K562 (cell line): ENCODE measurements around the gene XPNPEP1. TPM values are rescaled to one million over a fixed set of nuclear protein-coding genes. Genes with fewer than 3 reads are reported as not detected.

Source experiments
- ATAC-seq: fragments of 200-7000 bp; cut with Tn5 transposase; 3 replicates; pipeline ENCODE4 v1.9.1; 2020; ENCODE audit warnings: moderate library complexity
- BruUV-seq: library from RNA; stranded (reverse); fragments of 400-500 nt; replicated peaks from 2 replicates; lab custom pipeline; 2021; lab: Mats Ljungman, UMichigan
- CTCF ChIA-PET: fragments of 300-600 bp; formaldehyde crosslinking; extraction: SDS; loops from one replicate; lab custom pipeline; 2021; ENCODE audit warnings: low intra/inter-chr PET ratio; lab: Yijun Ruan, JAX
- POLR2A ChIA-PET: fragments of 300-600, 350-650 bp; sonication (Branson Sonifier 250); formaldehyde crosslinking; extraction: SDS; loops from one replicate; lab custom pipeline; 2021; ENCODE audit warnings: antibody characterized with exemption, inconsistent platforms; lab: Yijun Ruan, JAX
- DNase-seq, 4 experiments: peaks; one replicate each; pipeline versions ENCODE4 v3.0.0 to v3.0.0-alpha.2; 2011 to 2018; ENCODE audit warnings: low spot score in 3 of 4, mixed read lengths in 3 of 4; ENCODE audit errors: extremely low read depth in 1 of 4
- FAIRE-seq: peaks from 2 replicates; lab custom pipeline; 2011; peaks lifted over from hg19 to GRCh38; lab: Jason Lieb, UNC
- H2AFZ ChIP-seq: 2 replicates; pipeline ENCODE4 v1.6.0; 2011; ENCODE audit warnings: low read depth, low read length, control low read depth, inconsistent platforms
- H3K27ac ChIP-seq: fragments of 200-600 bp; 3 replicates; pipeline ENCODE4 v1.8.0; 2011; ENCODE audit warnings: low read depth, mild to moderate bottlenecking, control low read depth, inconsistent platforms, low read length, moderate library complexity, mixed read lengths; ENCODE audit errors: extremely low read depth
- H3K27me3 ChIP-seq, 2 experiments: fragments of 300-600 bp in 1 of 2; 2 replicates in 1 of 2; 3 replicates in 1 of 2; pipeline versions ENCODE4 v1.6.0 to v1.8.0; 2011; ENCODE audit warnings: inconsistent platforms in 2 of 2, low read length in 2 of 2, mild to moderate bottlenecking in 1 of 2, mixed read lengths in 1 of 2, moderate library complexity in 1 of 2; ENCODE audit not compliant: control insufficient read depth in 2 of 2, insufficient read depth in 2 of 2
- H3K36me3 ChIP-seq: fragments of 300-600 bp; 3 replicates; pipeline ENCODE4 v1.8.0; 2011; ENCODE audit warnings: mild to moderate bottlenecking, low read length, inconsistent platforms; ENCODE audit not compliant: control insufficient read depth, insufficient read depth
- H3K4me1 ChIP-seq, 2 experiments: fragments of 200-600 bp in 1 of 2; replicated peaks in 1 of 2; 2 replicates in 1 of 2; 3 replicates in 1 of 2; pipeline versions ENCODE4 v1.5.1 to v1.8.0; 2011; ENCODE audit warnings: inconsistent platforms in 2 of 2, low read length in 2 of 2, mild to moderate bottlenecking in 1 of 2, mixed read lengths in 1 of 2, moderate library complexity in 1 of 2; ENCODE audit not compliant: control insufficient read depth in 2 of 2, insufficient read depth in 2 of 2
- H3K4me2 ChIP-seq: 2 replicates; pipeline ENCODE4 v1.6.1; 2011; ENCODE audit warnings: low read length, control low read depth, inconsistent platforms, mixed read lengths; ENCODE audit not compliant: insufficient read depth
- H3K4me3 ChIP-seq: fragments of 200-600 bp; sonication (generic), shearing (Covaris generic); 2 replicates; pipeline ENCODE4 v1.5.1; 2016; ENCODE audit warnings: control low read depth, inconsistent platforms
- H3K79me2 ChIP-seq: fragments of 200-600 bp; 3 replicates; pipeline ENCODE4 v1.8.0; 2011; ENCODE audit warnings: low read length, inconsistent platforms; ENCODE audit not compliant: control insufficient read depth, insufficient read depth
- H3K9ac ChIP-seq, 2 experiments: 2 replicates each; pipeline versions ENCODE4 v1.6.0 to v1.6.1; 2011; ENCODE audit warnings: low read depth in 2 of 2, low read length in 2 of 2, control low read depth in 1 of 2, inconsistent platforms in 1 of 2, mild to moderate bottlenecking in 1 of 2, mixed read lengths in 1 of 2; ENCODE audit not compliant: insufficient read depth in 1 of 2
- H3K9me1 ChIP-seq: one replicate; pipeline ENCODE4 v1.6.0; 2011; ENCODE audit warnings: inconsistent platforms, mild to moderate bottlenecking, low read length, moderate library complexity; ENCODE audit not compliant: control insufficient read depth, insufficient read depth
- H3K9me3 ChIP-seq: replicated peaks from 2 replicates; pipeline ENCODE4 v1.5.1; 2011; ENCODE audit warnings: low read depth, low read length, inconsistent platforms; ENCODE audit not compliant: control insufficient read depth, insufficient read depth
- H4K20me1 ChIP-seq: replicated peaks from 2 replicates; pipeline ENCODE4 v1.6.1; 2011; ENCODE audit warnings: low read length, inconsistent platforms, mixed read lengths; ENCODE audit not compliant: control insufficient read depth, insufficient read depth
- ARNT ChIP-seq, 2 experiments: fragments of 450-650 bp; IDR thresholded peaks; 2 replicates each; pipeline ENCODE4 v1.6.1; 2016; ENCODE audit warnings: mild to moderate bottlenecking in 1 of 2
- CHD4 ChIP-seq: fragments of 200-600 bp; sonication (generic); IDR thresholded peaks from 3 replicates; pipeline ENCODE4 v1.6.1; 2012; ENCODE audit warnings: low read depth, mild to moderate bottlenecking, mixed read lengths, low read length, inconsistent platforms; ENCODE audit not compliant: insufficient read depth, insufficient replicate concordance, poor library complexity, severe bottlenecking
- LEF1 ChIP-seq: fragments of 450-650 bp; IDR thresholded peaks from 2 replicates; pipeline ENCODE4 v1.6.1; 2016; ENCODE audit warnings: mild to moderate bottlenecking
- MTA1 ChIP-seq: fragments of 450-650 bp; IDR thresholded peaks from 2 replicates; pipeline ENCODE4 v1.6.1; 2017; ENCODE audit warnings: borderline replicate concordance
- MTA3 ChIP-seq: fragments of 450-650 bp; formaldehyde crosslinking; IDR thresholded peaks from 2 replicates; pipeline ENCODE4 v1.6.1; 2017; ENCODE audit warnings: mild to moderate bottlenecking, borderline replicate concordance
- PHF20 ChIP-seq: fragments of 450-650 bp; IDR thresholded peaks from 2 replicates; pipeline ENCODE4 v1.6.1; 2018; ENCODE audit not compliant: partially characterized antibody
- RNF2 ChIP-seq: sonication (generic); IDR thresholded peaks from 2 replicates; pipeline ENCODE4 v1.6.1; 2016
- U2AF2 ChIP-seq: fragments of 200-400 bp; formaldehyde crosslinking; optimal IDR thresholded peaks from 2 replicates; pipeline ENCODE3; 2017; ENCODE audit warnings: low read depth, mild to moderate bottlenecking, low read length
- XRCC4 ChIP-seq: IDR thresholded peaks from one replicate; pipeline ENCODE4 v1.6.1; 2011; ENCODE audit not compliant: insufficient read depth, insufficient read length; ENCODE audit errors: extremely low read depth
- ZNF12 ChIP-seq: sonication (generic); formaldehyde crosslinking; IDR thresholded peaks from 2 replicates; pipeline ENCODE4 v1.4.0; 2020; ENCODE audit warnings: mild to moderate bottlenecking, missing genetic modification reagents
- ZNF764 ChIP-seq: fragments of 250-450 bp; sonication (Bioruptor Pico); IDR thresholded peaks from 2 replicates; pipeline ENCODE4 v1.4.0; 2020; ENCODE audit warnings: low read depth, mild to moderate bottlenecking, moderate library complexity
- WGBS: fragments of 100-300 bp; shearing (Covaris generic); methylation state at CpG from one replicate; pipeline ENCODE4 v1.1.6; 2016; ENCODE audit warnings: low coverage, mixed read lengths; ENCODE audit not compliant: insufficient coverage; ENCODE audit errors: missing lambda C conversion rate; 5-methylcytosine and 5-hydroxymethylcytosine counted together
- in situ Hi-C: fragments of 300-500 bp; cut with MboI; formaldehyde crosslinking; loops from 4 replicates; pipeline ENCODE4 v1.15.0; 2018; ENCODE audit warnings: inconsistent platforms, mixed read lengths
- intact Hi-C: fragments of 100-400 bp; cut with micrococcal nuclease; formaldehyde crosslinking; loops from 2 replicates; pipeline ENCODE4 v1.14.2; 2022
- polyA plus RNA-seq, 8 experiments: library from polyadenylated mRNA; depleted of rRNA in 4 of 8; stranded (reverse) in 5 of 8; unstranded in 3 of 8; fragments of >200 nt; fragmentation: Nextera tagmentation in 2 of 8; fragmentation: Illumina TruSeq in 1 of 8; extraction: Ambion mirVana in 2 of 8; extraction: Trizol in 1 of 8; gene quantifications; 2 replicates each; pipeline versions ENCODE4 v1.2.1 to v1.2.3, GENCODE V29; 2011 to 2014; ENCODE audit warnings: inconsistent platforms in 1 of 8, missing spikeins in 1 of 8
- total RNA-seq, 7 experiments: library from RNA; depleted of rRNA in 6 of 7; stranded (reverse); fragments of >200 nt in 6 of 7; fragmentation: Illumina TruSeq in 2 of 7; extraction: Trizol in 2 of 7; gene quantifications; 2 replicates each; pipeline versions ENCODE4 v1.2.1 to v1.2.3, GENCODE V29; 2011 to 2021; ENCODE audit warnings: low replicate concordance in 1 of 7
- TF ChIP-seq, protein P1 (sequence below): sonication (generic); formaldehyde crosslinking; IDR thresholded peaks from 2 replicates; pipeline ENCODE4 v1.8.1; 2023; ENCODE audit warnings: mild to moderate bottlenecking, missing genetic modification reagents
- TF ChIP-seq, protein P2 (sequence below): fragments of 250-450 bp; sonication (Bioruptor Pico); IDR thresholded peaks from 2 replicates; pipeline ENCODE4 v1.4.0; 2020; ENCODE audit warnings: mild to moderate bottlenecking, moderate library complexity

Gene XPNPEP1
- total and polyA plus RNA-seq, 9 of the 15 experiments (the other 6 are each of a cell fraction or from before 2014, with no cell fraction given): 24.2 to 93.5 (median 40.1) TPM

DNA sequence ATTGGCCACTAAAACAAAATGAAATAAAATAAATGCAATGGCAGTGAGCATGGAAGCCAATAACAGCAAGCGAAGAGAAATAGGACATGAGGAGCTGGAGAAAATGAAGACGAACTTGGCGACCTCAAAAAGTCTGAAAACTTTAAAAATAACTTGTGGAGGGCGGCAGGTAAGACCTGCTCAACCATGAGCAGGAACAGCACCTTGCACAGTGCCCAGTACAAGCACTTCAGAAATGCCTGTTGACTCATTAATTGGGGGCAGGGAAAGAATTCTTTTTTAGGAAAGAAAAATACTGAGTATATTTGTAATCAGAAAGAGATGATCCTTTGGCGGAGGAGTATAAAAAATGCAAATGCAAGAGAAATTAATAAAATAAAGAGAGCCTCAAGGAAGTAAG, 78.0 kb downstream of the XPNPEP1 start:
- Histone ChIP-seq H3K27me3 (peaks cover 0 to 4% of the 10 kb centered on the region in 2 experiments; a peak in 1 of 5 replicates), H2AFZ (no peak overlapping the region), H3K9ac (no peak overlapping the region), H3K4me3 (no peak overlapping the region), H3K4me1 (no peaks in the 10 kb centered on the region), H3K79me2 (no peaks in the 10 kb centered on the region), H3K4me2 (no peak overlapping the region), H3K36me3 (no peaks in the 10 kb centered on the region), H3K9me1 (no peaks in the 10 kb centered on the region), H3K9me3 (no peaks in the 10 kb centered on the region), H4K20me1 (no peaks in the 10 kb centered on the region), H3K27ac (no peak overlapping the region)
- ChIA-PET POLR2A (interaction anchor here (1.2 kb wide), 1 partner anchor 15 kb away, joined by 3 read pairs; no protein-coding TSS in a partner anchor), CTCF (no interaction called here)
- 2% methylated on average over 5 of the region's 5 CpGs for WGBS
- no peak for DNase-seq
- TF ChIP-seq, protein P1, sequence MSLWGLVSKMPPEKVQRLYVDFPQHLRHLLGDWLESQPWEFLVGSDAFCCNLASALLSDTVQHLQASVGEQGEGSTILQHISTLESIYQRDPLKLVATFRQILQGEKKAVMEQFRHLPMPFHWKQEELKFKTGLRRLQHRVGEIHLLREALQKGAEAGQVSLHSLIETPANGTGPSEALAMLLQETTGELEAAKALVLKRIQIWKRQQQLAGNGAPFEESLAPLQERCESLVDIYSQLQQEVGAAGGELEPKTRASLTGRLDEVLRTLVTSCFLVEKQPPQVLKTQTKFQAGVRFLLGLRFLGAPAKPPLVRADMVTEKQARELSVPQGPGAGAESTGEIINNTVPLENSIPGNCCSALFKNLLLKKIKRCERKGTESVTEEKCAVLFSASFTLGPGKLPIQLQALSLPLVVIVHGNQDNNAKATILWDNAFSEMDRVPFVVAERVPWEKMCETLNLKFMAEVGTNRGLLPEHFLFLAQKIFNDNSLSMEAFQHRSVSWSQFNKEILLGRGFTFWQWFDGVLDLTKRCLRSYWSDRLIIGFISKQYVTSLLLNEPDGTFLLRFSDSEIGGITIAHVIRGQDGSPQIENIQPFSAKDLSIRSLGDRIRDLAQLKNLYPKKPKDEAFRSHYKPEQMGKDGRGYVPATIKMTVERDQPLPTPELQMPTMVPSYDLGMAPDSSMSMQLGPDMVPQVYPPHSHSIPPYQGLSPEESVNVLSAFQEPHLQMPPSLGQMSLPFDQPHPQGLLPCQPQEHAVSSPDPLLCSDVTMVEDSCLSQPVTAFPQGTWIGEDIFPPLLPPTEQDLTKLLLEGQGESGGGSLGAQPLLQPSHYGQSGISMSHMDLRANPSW: no peak
- no peak for TF ChIP-seq XRCC4
- TF ChIP-seq U2AF2: no peak
- TF ChIP-seq ZNF764 (CRISPR knock-in tag): no peak
- TF ChIP-seq PHF20: no peak
- TF ChIP-seq ARNT (IDR thresholded peaks at IDR 0.05): no peak
- no peak for TF ChIP-seq LEF1
- no peak for TF ChIP-seq RNF2
- TF ChIP-seq ZNF12: no peak
- no peak for TF ChIP-seq CHD4
- TF ChIP-seq MTA1: no peak
- no peak for TF ChIP-seq MTA3
- TF ChIP-seq, protein P2, sequence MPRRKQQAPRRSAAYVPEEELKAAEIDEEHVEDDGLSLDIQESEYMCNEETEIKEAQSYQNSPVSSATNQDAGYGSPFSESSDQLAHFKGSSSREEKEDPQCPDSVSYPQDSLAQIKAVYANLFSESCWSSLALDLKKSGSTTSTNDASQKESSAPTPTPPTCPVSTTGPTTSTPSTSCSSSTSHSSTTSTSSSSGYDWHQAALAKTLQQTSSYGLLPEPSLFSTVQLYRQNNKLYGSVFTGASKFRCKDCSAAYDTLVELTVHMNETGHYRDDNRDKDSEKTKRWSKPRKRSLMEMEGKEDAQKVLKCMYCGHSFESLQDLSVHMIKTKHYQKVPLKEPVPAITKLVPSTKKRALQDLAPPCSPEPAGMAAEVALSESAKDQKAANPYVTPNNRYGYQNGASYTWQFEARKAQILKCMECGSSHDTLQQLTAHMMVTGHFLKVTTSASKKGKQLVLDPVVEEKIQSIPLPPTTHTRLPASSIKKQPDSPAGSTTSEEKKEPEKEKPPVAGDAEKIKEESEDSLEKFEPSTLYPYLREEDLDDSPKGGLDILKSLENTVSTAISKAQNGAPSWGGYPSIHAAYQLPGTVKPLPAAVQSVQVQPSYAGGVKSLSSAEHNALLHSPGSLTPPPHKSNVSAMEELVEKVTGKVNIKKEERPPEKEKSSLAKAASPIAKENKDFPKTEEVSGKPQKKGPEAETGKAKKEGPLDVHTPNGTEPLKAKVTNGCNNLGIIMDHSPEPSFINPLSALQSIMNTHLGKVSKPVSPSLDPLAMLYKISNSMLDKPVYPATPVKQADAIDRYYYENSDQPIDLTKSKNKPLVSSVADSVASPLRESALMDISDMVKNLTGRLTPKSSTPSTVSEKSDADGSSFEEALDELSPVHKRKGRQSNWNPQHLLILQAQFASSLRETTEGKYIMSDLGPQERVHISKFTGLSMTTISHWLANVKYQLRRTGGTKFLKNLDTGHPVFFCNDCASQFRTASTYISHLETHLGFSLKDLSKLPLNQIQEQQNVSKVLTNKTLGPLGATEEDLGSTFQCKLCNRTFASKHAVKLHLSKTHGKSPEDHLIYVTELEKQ (CRISPR knock-in tag): no peak
- ATAC-seq: no peak
- in situ Hi-C loops (no loop called here), intact Hi-C loops (no loop called here)
- FAIRE-seq: no peak
- BruUV-seq: no TSS peak
